A549 (cell line): ENCODE data around the gene DIP2C. TPM values are rescaled to one million over a fixed set of nuclear protein-coding genes. Genes with fewer than 3 reads are reported as not detected.

ENCODE experiments used
- ATAC-seq, 2 experiments: fragments of 200-7000 bp in 1 of 2; fragments of >200 bp in 1 of 2; cut with Nextera tagmentation in 1 of 2; cut with Tn5 transposase in 1 of 2; 3 replicates each; pipeline versions ENCODE4 v1.8.0 to v1.9.1; 2018 to 2020; ENCODE audit warnings: mild to moderate bottlenecking in 1 of 2, moderate library complexity in 1 of 2
- CTCF ChIA-PET: fragments of 300-600 bp; sonication (Branson Sonifier 250); formaldehyde crosslinking; extraction: SDS; loops from one replicate; lab custom pipeline; 2021; ENCODE audit warnings: antibody characterized with exemption, inconsistent platforms; lab: Yijun Ruan, JAX
- POLR2A ChIA-PET: fragments of 350-600 bp; formaldehyde crosslinking; extraction: SDS; loops from one replicate; lab custom pipeline; 2021; ENCODE audit warnings: antibody characterized with exemption, inconsistent platforms; lab: Yijun Ruan, JAX
- DNase-seq, 2 experiments: peaks; one replicate each; pipeline versions ENCODE4 v3.0.0 to v3.0.0-alpha.2; 2011 to 2016; ENCODE audit warnings: low read depth in 1 of 2, low spot score in 1 of 2
- FAIRE-seq: peaks from 2 replicates; lab custom pipeline; 2011; peaks lifted over from hg19 to GRCh38; lab: Jason Lieb, UNC
- H3K27ac ChIP-seq, 2 experiments: fragments of >200 bp; sonication (Bioruptor Twin); formaldehyde crosslinking; 3 replicates each; pipeline ENCODE4 v1.5.1; 2016 to 2017
- H3K4me1 ChIP-seq: fragments of >200 bp; sonication (Bioruptor Twin); formaldehyde crosslinking; 3 replicates; pipeline ENCODE4 v1.6.1; 2016
- H3K4me2 ChIP-seq: fragments of >200 bp; sonication (Bioruptor Twin); formaldehyde crosslinking; 3 replicates; pipeline ENCODE4 v1.6.1; 2016
- H3K4me3 ChIP-seq: fragments of >200 bp; sonication (Bioruptor Twin); formaldehyde crosslinking; 3 replicates; pipeline ENCODE4 v1.5.1; 2016
- H3K9me3 ChIP-seq: fragments of >200 bp; sonication (Bioruptor Twin); formaldehyde crosslinking; 3 replicates; pipeline ENCODE4 v1.6.1; 2016
- BCL3 ChIP-seq: fragments of >200 bp; sonication (Bioruptor Twin); formaldehyde crosslinking; IDR thresholded peaks from 3 replicates; pipeline ENCODE4 v1.6.1; 2016
- CBX8 ChIP-seq: fragments of 200-600 bp; sonication (generic); IDR thresholded peaks from 2 replicates; pipeline ENCODE4 v1.6.1; 2016
- CTCF ChIP-seq: fragments of >200 bp; sonication (Bioruptor Twin); formaldehyde crosslinking; IDR thresholded peaks from 3 replicates; pipeline ENCODE4 v1.5.1; 2016
- E2F6 ChIP-seq: IDR thresholded peaks from 2 replicates; pipeline ENCODE4 v1.6.1; 2012; ENCODE audit warnings: low read depth, borderline replicate concordance
- HDAC2 ChIP-seq: fragments of 200-600 bp; sonication (generic); IDR thresholded peaks from 2 replicates; pipeline ENCODE4 v1.6.1; 2016
- HEYL ChIP-seq: fragments of 250-450 bp; sonication (Bioruptor Pico); IDR thresholded peaks from 2 replicates; pipeline ENCODE4 v1.8.0; 2021; ENCODE audit warnings: mild to moderate bottlenecking, moderate library complexity
- KDM5A ChIP-seq: fragments of 200-600 bp; sonication (generic); IDR thresholded peaks from 2 replicates; pipeline ENCODE4 v1.6.1; 2016; ENCODE audit warnings: antibody characterized with exemption, mild to moderate bottlenecking
- MAFK ChIP-seq: fragments of 450-650 bp; IDR thresholded peaks from 2 replicates; pipeline ENCODE4 v1.6.1; 2014; ENCODE audit not compliant: partially characterized antibody
- MAX ChIP-seq: IDR thresholded peaks from 2 replicates; pipeline ENCODE4 v1.6.1; 2012
- MAZ ChIP-seq: fragments of 150-350 bp; IDR thresholded peaks from 2 replicates; pipeline ENCODE4 v1.6.1; 2014; ENCODE audit warnings: antibody characterized with exemption, low read depth, low read length, borderline replicate concordance
- NFE2L2 ChIP-seq: fragments of 150-350 bp; conservative IDR thresholded peaks from 2 replicates; pipeline ENCODE4 v1.6.1; 2014; ENCODE audit warnings: low read length
- PBX3 ChIP-seq: IDR thresholded peaks from 2 replicates; pipeline ENCODE4 v1.6.1; 2012
- PHF8 ChIP-seq: fragments of 200-600 bp; sonication (generic); IDR thresholded peaks from 2 replicates; pipeline ENCODE4 v1.6.1; 2016; ENCODE audit warnings: low read depth, mild to moderate bottlenecking, antibody characterized with exemption, moderate library complexity, borderline replicate concordance
- POLR2AphosphoS2 ChIP-seq: conservative IDR thresholded peaks from 2 replicates; pipeline ENCODE4 v1.6.1; 2012; ENCODE audit warnings: low read length, improper control_type of control experiment, inconsistent platforms
- RAD21 ChIP-seq, 2 experiments: fragments of >200 bp in 1 of 2; sonication (Bioruptor Twin) in 1 of 2; formaldehyde crosslinking in 1 of 2; IDR thresholded peaks in 1 of 2; conservative IDR thresholded peaks in 1 of 2; 2 replicates in 1 of 2; 3 replicates in 1 of 2; pipeline ENCODE4 v1.6.1; 2012 to 2018; ENCODE audit warnings: inconsistent platforms in 1 of 2
- RARB ChIP-seq: fragments of 250-450 bp; sonication (Bioruptor Pico); IDR thresholded peaks from 2 replicates; pipeline ENCODE4 v1.8.0; 2021; ENCODE audit warnings: mild to moderate bottlenecking, moderate library complexity
- RNF2 ChIP-seq: fragments of 200-600 bp; sonication (generic); IDR thresholded peaks from 2 replicates; pipeline ENCODE4 v1.6.1; 2016; ENCODE audit warnings: low read depth, mild to moderate bottlenecking, antibody characterized with exemption, moderate library complexity, borderline replicate concordance
- SREBF2 ChIP-seq: fragments of 450-650 bp; IDR thresholded peaks from 2 replicates; pipeline ENCODE4 v1.6.1; 2014; ENCODE audit warnings: mild to moderate bottlenecking, moderate library complexity
- ZC3H11A ChIP-seq: fragments of 450-650 bp; IDR thresholded peaks from 2 replicates; pipeline ENCODE4 v1.6.1; 2014; ENCODE audit warnings: antibody characterized with exemption, mild to moderate bottlenecking
- ZFP36 ChIP-seq: fragments of 450-650 bp; IDR thresholded peaks from 2 replicates; pipeline ENCODE4 v1.6.1; 2014; ENCODE audit warnings: borderline replicate concordance; ENCODE audit not compliant: partially characterized antibody
- WGBS: methylation state at CpG from one replicate; pipeline ENCODE4 v1.1.6; 2017; ENCODE audit errors: missing lambda C conversion rate; 5-methylcytosine and 5-hydroxymethylcytosine counted together
- polyA plus RNA-seq, 4 experiments: library from polyadenylated mRNA; depleted of rRNA in 3 of 4; stranded (reverse); fragments of >200 nt; fragmentation: RNase III in 1 of 4; extraction: RNeasy Plus Mini Kit Qiagen cat#74134 plus additional on column Dnase treatment in 1 of 4; gene quantifications; 2 replicates in 3 of 4; 3 replicates in 1 of 4; pipeline ENCODE4 v1.2.3, GENCODE V29; 2011 to 2017

Gene DIP2C
- polyA plus RNA-seq, 2 of the 4 experiments (the other 2 are of a cell fraction): 3.7 to 5.0 TPM

- TF ChIP-seq SREBF2 (no peak), RAD21 (conservative IDR thresholded peaks at IDR 0.05 in 1 of 2, IDR thresholded peaks at IDR 0.05 in 1 of 2) (no peak), CTCF (no peak), PBX3 (no peak)
- Histone ChIP-seq H3K4me2 (no peak overlapping the region), H3K27ac (no peak overlapping the region), H3K9me3 (no peaks in the 10 kb centered on the region), H3K4me3 (no peak overlapping the region), H3K4me1 (no peaks in the 10 kb centered on the region)
- 100% methylated on average over 3 of the region's 3 CpGs for WGBS
- DNase-seq: no peak
- POLR2A ChIA-PET: no interaction called here
- no peak for FAIRE-seq
- no peak for ATAC-seq
- CTCF ChIA-PET: interaction anchor here (0.6 to 1.2 kb wide), 2 partner anchors 41 to 596 kb away, joined by 3 read pairs; no protein-coding TSS in a partner anchor
Measured at GRCh38 chr10:232061-232460, 457.4 kb downstream of the DIP2C start.

- ChIA-PET POLR2A (no interaction called here), CTCF (interaction anchor here (0.6 to 2.4 kb wide), 3 partner anchors 17 to 282 kb away, joined by 3 to 10 read pairs (median 3); no protein-coding TSS in a partner anchor)
- 86% methylated on average over 9 of the region's 9 CpGs for WGBS
- peak in 1 of 2 experiments; percentile 86; a peak in 3 of 6 replicates for ATAC-seq
- Histone ChIP-seq H3K4me2 (no peak overlapping the region), H3K27ac (no peak overlapping the region), H3K9me3 (no peaks in the 10 kb centered on the region), H3K4me1 (no peaks in the 10 kb centered on the region), H3K4me3 (no peak overlapping the region)
- DNase-seq: peak; percentile 17 to 37
- TF ChIP-seq RNF2 (no peak), PHF8 (no peak), MAFK (peak; percentile 0), CBX8 (no peak), HEYL (CRISPR knock-in tag) (no peak), CTCF (peak; percentile 48), RAD21 (conservative IDR thresholded peaks at IDR 0.05 in 1 of 2, IDR thresholded peaks at IDR 0.05 in 1 of 2) (peak in 1 of 2 experiments; percentile 26; a peak in 2 of 5 replicates)
- no peak for FAIRE-seq
Measured at GRCh38 chr10:230758-231157, 458.7 kb downstream of the DIP2C start.

- Histone ChIP-seq H3K27ac (no peak overlapping the region), H3K4me2 (no peak overlapping the region), H3K4me3 (no peak overlapping the region), H3K9me3 (no peaks in the 10 kb centered on the region), H3K4me1 (no peaks in the 10 kb centered on the region)
- FAIRE-seq: peak; percentile 7
- ChIA-PET CTCF (no interaction called here), POLR2A (no interaction called here)
- 90% methylated on average over 6 of the region's 6 CpGs for WGBS
- ATAC-seq: no peak
- no peak for TF ChIP-seq MAX
- no peak for TF ChIP-seq ZC3H11A
- TF ChIP-seq SREBF2: no peak
- no peak for TF ChIP-seq E2F6
- TF ChIP-seq NFE2L2: no peak
- TF ChIP-seq ZFP36: no peak
- no peak for TF ChIP-seq BCL3
- TF ChIP-seq KDM5A: no peak
- TF ChIP-seq HDAC2: no peak
- no peak for TF ChIP-seq RARB (CRISPR knock-in tag)
- TF ChIP-seq POLR2AphosphoS2: no peak
- no peak for TF ChIP-seq MAZ
- DNase-seq: no peak
Measured at GRCh38 chr10:228366-228765, 461.1 kb downstream of the DIP2C start.
